Activated CD4-positive, alpha-beta T cell treated with anti-CD3 and anti-CD28 coated beads for 48 hours (primary cell): ENCODE results near the gene ZG16.
"Not testable (repeated sequence)": the region's sequence is repeated elsewhere in the genome, so short reads cannot be mapped to it uniquely, and the experiment has no call there.

Experiments used
- DNase-seq: peaks from one replicate; pipeline ENCODE4 v3.0.0-alpha.2; 2020

The ZG16 gene

GRCh38 chr16:29753516-29753915 lies 24.5 kb upstream of the ZG16 start:
- no peak for DNase-seq

- no peak for DNase-seq
Observed at GRCh38 chr16:29756654-29757053, 21.4 kb upstream of the ZG16 start.

GRCh38 chr16:29757086-29757485 lies 21.0 kb upstream of the ZG16 start:
- DNase-seq = not testable (repeated sequence)

GRCh38 chr16:29757950-29758466 lies 20.0 kb upstream of the ZG16 start:
- DNase-seq = no peak

- DNase-seq = no peak
Observed at GRCh38 chr16:29760567-29761279, 17.3 kb upstream of the ZG16 start.

GRCh38 chr16:29761280-29761651 lies 16.8 kb upstream of the ZG16 start:
- DNase-seq = not testable (repeated sequence)

- no peak for DNase-seq
Observed at GRCh38 chr16:29761882-29762281, 16.2 kb upstream of the ZG16 start.

GRCh38 chr16:29763326-29763725 lies 14.7 kb upstream of the ZG16 start:
- DNase-seq = no peak

- DNase-seq = no peak
Observed at GRCh38 chr16:29765167-29766032, 12.7 kb upstream of the ZG16 start.

- DNase-seq = no peak
Observed at GRCh38 chr16:29766571-29766970, 11.5 kb upstream of the ZG16 start.

GRCh38 chr16:29767062-29767461 lies 11.0 kb upstream of the ZG16 start:
- DNase-seq = no peak

GRCh38 chr16:29769507-29769906 lies 8.5 kb upstream of the ZG16 start:
- no peak for DNase-seq

GRCh38 chr16:29770250-29770929 lies 7.7 kb upstream of the ZG16 start:
- no peak for DNase-seq

GRCh38 chr16:29772330-29772729 lies 5.7 kb upstream of the ZG16 start:
- not testable (repeated sequence) for DNase-seq

GRCh38 chr16:29774730-29775129 lies 3.3 kb upstream of the ZG16 start:
- DNase-seq = no peak

- DNase-seq = no peak
Observed at GRCh38 chr16:29775742-29776408, 2.2 kb upstream of the ZG16 start.

- no peak for DNase-seq
Observed at GRCh38 chr16:29779474-29779873, 1.4 kb downstream of the ZG16 start.

GRCh38 chr16:29783094-29783953 lies 5.3 kb downstream of the ZG16 start:
- not testable (repeated sequence) for DNase-seq

- peak; percentile 58 for DNase-seq
Observed at GRCh38 chr16:29784157-29784556, 6.1 kb downstream of the ZG16 start.

- peak; percentile 86 for DNase-seq
Observed at GRCh38 chr16:29784901-29785500, 6.9 kb downstream of the ZG16 start.

- not testable (repeated sequence) for DNase-seq
Observed at GRCh38 chr16:29787155-29787554, 9.1 kb downstream of the ZG16 start.
